Measurements from ENCODE around the gene VPS11. TPM values are rescaled to one million over a fixed set of nuclear protein-coding genes. Genes with fewer than 3 reads are reported as not detected.

The VPS11 gene
- polyA plus RNA-seq, 3 donors: 28.6 to 56.6 (median 43.3) TPM

GRCh38 chr11:119024430-119025098, 43.1 kb upstream of the VPS11 start:
- TF ChIP-seq, protein P1, sequence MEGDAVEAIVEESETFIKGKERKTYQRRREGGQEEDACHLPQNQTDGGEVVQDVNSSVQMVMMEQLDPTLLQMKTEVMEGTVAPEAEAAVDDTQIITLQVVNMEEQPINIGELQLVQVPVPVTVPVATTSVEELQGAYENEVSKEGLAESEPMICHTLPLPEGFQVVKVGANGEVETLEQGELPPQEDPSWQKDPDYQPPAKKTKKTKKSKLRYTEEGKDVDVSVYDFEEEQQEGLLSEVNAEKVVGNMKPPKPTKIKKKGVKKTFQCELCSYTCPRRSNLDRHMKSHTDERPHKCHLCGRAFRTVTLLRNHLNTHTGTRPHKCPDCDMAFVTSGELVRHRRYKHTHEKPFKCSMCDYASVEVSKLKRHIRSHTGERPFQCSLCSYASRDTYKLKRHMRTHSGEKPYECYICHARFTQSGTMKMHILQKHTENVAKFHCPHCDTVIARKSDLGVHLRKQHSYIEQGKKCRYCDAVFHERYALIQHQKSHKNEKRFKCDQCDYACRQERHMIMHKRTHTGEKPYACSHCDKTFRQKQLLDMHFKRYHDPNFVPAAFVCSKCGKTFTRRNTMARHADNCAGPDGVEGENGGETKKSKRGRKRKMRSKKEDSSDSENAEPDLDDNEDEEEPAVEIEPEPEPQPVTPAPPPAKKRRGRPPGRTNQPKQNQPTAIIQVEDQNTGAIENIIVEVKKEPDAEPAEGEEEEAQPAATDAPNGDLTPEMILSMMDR (IDR thresholded peaks at IDR 0.05): no peak
- Histone ChIP-seq H3K4me1 (ENCODE audit: control insufficient read depth in 1 of 2, insufficient read depth in 2 of 2, low read length in 2 of 2) (peaks cover 7 to 17% of the 10 kb centered on the region in 2 donors), H3K4me3 (replicated peaks in 1 of 3; ENCODE audit: low read depth in 2 of 3, low read length in 3 of 3) (no peak overlapping the region), H2AFZ (ENCODE audit: insufficient read depth, low read depth, low read length, poor library complexity, severe bottlenecking) (no peak overlapping the region), H3K27ac (ENCODE audit: low read depth in 1 of 2, low read length in 2 of 2) (peak overlapping the region in 1 of 2 donors; percentile 42), H3K9me3 (replicated peaks in 1 of 2; ENCODE audit: control insufficient read depth in 1 of 2, insufficient read depth in 1 of 2, low read length in 2 of 2) (no peaks in the 10 kb centered on the region), H3K9ac (ENCODE audit: insufficient read depth, low read length, poor library complexity, severe bottlenecking) (no peak overlapping the region), H3K27me3 (ENCODE audit: control insufficient read depth in 2 of 2, insufficient read depth in 2 of 2, low read length in 2 of 2) (no peaks in the 10 kb centered on the region), H3K36me3 (replicated peaks in 1 of 2; ENCODE audit: control insufficient read depth in 1 of 2, insufficient read depth in 2 of 2, low read length in 2 of 2) (peaks cover 43 to 62% of the 10 kb centered on the region in 2 donors), H3K79me2 (ENCODE audit: insufficient read depth, low read length) (peaks cover 31% of the 10 kb centered on the region), H4K20me1 (ENCODE audit: insufficient read depth, low read length) (no peaks in the 10 kb centered on the region), H3K4me2 (replicated peaks; ENCODE audit: extremely low read depth, low read length, poor library complexity, severe bottlenecking) (no peak overlapping the region)
- Mint-ChIP-seq H3K27ac (peak overlapping the region in 4 of 7 donors; percentile 37 to 80 (median 58)), H3K36me3 (peaks cover 50 to 68% of the 10 kb centered on the region in 2 donors), H3K9me3 (no peaks in the 10 kb centered on the region), H3K4me3 (no peak overlapping the region), H3K27me3 (ENCODE audit: low read depth in 3 of 3) (peaks cover 0 to 1% (median 0%) of the 10 kb centered on the region in 3 donors), H3K4me1 (peaks cover 17% of the 10 kb centered on the region)
- intact Hi-C loops (cut with micrococcal nuclease): no loop called here
- WGBS (ENCODE audit: insufficient coverage): 91% methylated on average over 15 of the region's 15 CpGs
- DNase-seq: no peak

- Histone ChIP-seq H3K9me3 (replicated peaks in 1 of 2; ENCODE audit: control insufficient read depth in 1 of 2, insufficient read depth in 1 of 2, low read length in 2 of 2) (no peaks in the 10 kb centered on the region), H3K4me1 (ENCODE audit: control insufficient read depth in 1 of 2, insufficient read depth in 2 of 2, low read length in 2 of 2) (peaks cover 6 to 17% of the 10 kb centered on the region in 2 donors), H3K4me3 (replicated peaks in 1 of 3; ENCODE audit: low read depth in 2 of 3, low read length in 3 of 3) (no peak overlapping the region), H3K27me3 (ENCODE audit: control insufficient read depth in 2 of 2, insufficient read depth in 2 of 2, low read length in 2 of 2) (no peaks in the 10 kb centered on the region), H3K79me2 (ENCODE audit: insufficient read depth, low read length) (peaks cover 26% of the 10 kb centered on the region), H3K9ac (ENCODE audit: insufficient read depth, low read length, poor library complexity, severe bottlenecking) (no peak overlapping the region), H3K27ac (ENCODE audit: low read depth in 1 of 2, low read length in 2 of 2) (no peak overlapping the region), H2AFZ (ENCODE audit: insufficient read depth, low read depth, low read length, poor library complexity, severe bottlenecking) (no peak overlapping the region), H3K4me2 (replicated peaks; ENCODE audit: extremely low read depth, low read length, poor library complexity, severe bottlenecking) (no peak overlapping the region), H4K20me1 (ENCODE audit: insufficient read depth, low read length) (no peaks in the 10 kb centered on the region), H3K36me3 (replicated peaks in 1 of 2; ENCODE audit: control insufficient read depth in 1 of 2, insufficient read depth in 2 of 2, low read length in 2 of 2) (peaks cover 43 to 62% of the 10 kb centered on the region in 2 donors)
- Mint-ChIP-seq H3K27me3 (ENCODE audit: low read depth in 3 of 3) (peaks cover 0 to 1% (median 0%) of the 10 kb centered on the region in 3 donors), H3K9me3 (no peaks in the 10 kb centered on the region), H3K4me3 (no peak overlapping the region), H3K36me3 (peaks cover 50 to 66% of the 10 kb centered on the region in 2 donors), H3K27ac (peak overlapping the region in 3 of 7 donors; percentile 36 to 65 (median 51)), H3K4me1 (peaks cover 17% of the 10 kb centered on the region)
- intact Hi-C loops (cut with micrococcal nuclease): no loop called here
- WGBS (ENCODE audit: insufficient coverage): 100% methylated on average over 2 of the region's 5 CpGs
- no peak for DNase-seq
- TF ChIP-seq, protein P1 (IDR thresholded peaks at IDR 0.05): no peak
Observed at GRCh38 chr11:119025099-119025473, 42.5 kb upstream of the VPS11 start.

All from CD14-positive monocyte (primary cell).